HEK293 (cell line): ENCODE data around the gene EMP1.
A peak's percentile ranks its signal among the peaks of the same experiment; 100 is the strongest.

Experiments used
- CTCF ChIA-PET: fragments of 350-600 bp; formaldehyde crosslinking; extraction: SDS; loops from one replicate; lab custom pipeline; 2021; ENCODE audit warnings: antibody characterized with exemption; lab: Yijun Ruan, JAX
- POLR2A ChIA-PET: fragments of 300-600 bp; formaldehyde crosslinking; extraction: SDS; loops from one replicate; lab custom pipeline; 2020; ENCODE audit warnings: antibody characterized with exemption, inconsistent platforms; lab: Yijun Ruan, JAX
- H3K27ac ChIP-seq: fragments of 200-500 bp; sonication (Bioruptor generic); 2 replicates; pipeline ENCODE4 v1.5.1; 2014; ENCODE audit warnings: low read depth, low read length, control low read depth, inconsistent platforms; ENCODE audit errors: extremely low read depth
- H3K36me3 ChIP-seq, 2 experiments: fragments of 200-500 bp in 1 of 2; sonication (Bioruptor generic) in 1 of 2; 1 replicate in 1 of 2; 2 replicates in 1 of 2; pipeline ENCODE4 v1.5.1; 2014 to 2017; ENCODE audit warnings: inconsistent platforms in 2 of 2, low read length in 2 of 2; ENCODE audit not compliant: control insufficient read depth in 2 of 2, insufficient read depth in 1 of 2
- H3K4me1 ChIP-seq: fragments of 200-500 bp; sonication (Bioruptor generic); 2 replicates; pipeline ENCODE4 v1.5.1; 2014; ENCODE audit warnings: mild to moderate bottlenecking, low read length, inconsistent platforms; ENCODE audit not compliant: control insufficient read depth, insufficient read depth
- H3K4me3 ChIP-seq: 2 replicates; pipeline ENCODE4 v1.5.1; 2011; ENCODE audit warnings: low read depth, mild to moderate bottlenecking, control low read depth, low read length, moderate library complexity
- H3K9me3 ChIP-seq: fragments of 200-500 bp; sonication (Bioruptor generic); 2 replicates; pipeline ENCODE4 v1.5.1; 2014; ENCODE audit warnings: low read depth, low read length, inconsistent platforms; ENCODE audit not compliant: control insufficient read depth, insufficient read depth
- HIC1 ChIP-seq: fragments of 450-650 bp; formaldehyde crosslinking; IDR thresholded peaks from 2 replicates; pipeline ENCODE4 v1.5.1; 2016; ENCODE audit warnings: missing biosample characterization, missing genetic modification characterization
- PRDM2 ChIP-seq: fragments of 450-650 bp; formaldehyde crosslinking; IDR thresholded peaks from 2 replicates; pipeline ENCODE4 v1.5.1; 2016; ENCODE audit warnings: missing biosample characterization, missing genetic modification characterization, borderline replicate concordance
- TRIM28 ChIP-seq: IDR thresholded peaks from 2 replicates; pipeline ENCODE4 v1.6.1; 2011; ENCODE audit warnings: low read length, control low read depth, borderline replicate concordance
- ZBTB10 ChIP-seq: fragments of 450-650 bp; formaldehyde crosslinking; IDR thresholded peaks from 2 replicates; pipeline ENCODE4 v1.5.1; 2016; ENCODE audit warnings: missing biosample characterization, missing genetic modification characterization
- ZNF19 ChIP-seq: fragments of 450-650 bp; formaldehyde crosslinking; IDR thresholded peaks from 2 replicates; pipeline ENCODE4; 2016; ENCODE audit warnings: missing biosample characterization, missing genetic modification characterization, low read depth
- ZNF280C ChIP-seq: fragments of 450-650 bp; formaldehyde crosslinking; IDR thresholded peaks from 2 replicates; pipeline ENCODE4 v1.5.1; 2016; ENCODE audit warnings: missing biosample characterization, missing genetic modification characterization
- ZNF292 ChIP-seq: fragments of 450-650 bp; formaldehyde crosslinking; IDR thresholded peaks from 2 replicates; pipeline ENCODE4 v1.5.1; 2016; ENCODE audit warnings: low read depth, missing biosample characterization, missing genetic modification characterization, borderline replicate concordance
- ZNF335 ChIP-seq: fragments of 450-650 bp; formaldehyde crosslinking; conservative IDR thresholded peaks from 2 replicates; pipeline ENCODE4 v1.5.1; 2016; ENCODE audit warnings: missing biosample characterization, missing genetic modification characterization
- ZNF362 ChIP-seq: fragments of 450-650 bp; formaldehyde crosslinking; IDR thresholded peaks from 2 replicates; pipeline ENCODE4 v1.5.1; 2016; ENCODE audit warnings: missing biosample characterization, missing genetic modification characterization
- ZNF37A ChIP-seq: fragments of 450-650 bp; IDR thresholded peaks from 2 replicates; pipeline ENCODE4 v1.5.1; 2018; ENCODE audit warnings: missing biosample characterization, missing genetic modification characterization
- ZNF488 ChIP-seq: fragments of 450-650 bp; formaldehyde crosslinking; IDR thresholded peaks from 2 replicates; pipeline ENCODE4 v1.5.1; 2016; ENCODE audit warnings: missing biosample characterization, missing genetic modification characterization
- ZNF521 ChIP-seq: fragments of 450-650 bp; formaldehyde crosslinking; IDR thresholded peaks from 2 replicates; pipeline ENCODE4 v1.5.1; 2017; ENCODE audit warnings: missing biosample characterization, mild to moderate bottlenecking, missing genetic modification characterization
- ZNF629 ChIP-seq: fragments of 450-650 bp; formaldehyde crosslinking; IDR thresholded peaks from 2 replicates; pipeline ENCODE4 v1.5.1; 2017; ENCODE audit warnings: missing biosample characterization, missing genetic modification characterization
- ZNF654 ChIP-seq: fragments of 450-650 bp; formaldehyde crosslinking; IDR thresholded peaks from 2 replicates; pipeline ENCODE4 v1.5.1; 2016; ENCODE audit warnings: low read depth, missing biosample characterization, missing genetic modification characterization
- ZNF664 ChIP-seq: fragments of 450-650 bp; formaldehyde crosslinking; IDR thresholded peaks from 2 replicates; pipeline ENCODE4 v1.5.1; 2016; ENCODE audit warnings: missing biosample characterization, missing genetic modification characterization
- ZNF776 ChIP-seq: fragments of 450-650 bp; formaldehyde crosslinking; IDR thresholded peaks from 2 replicates; pipeline ENCODE4 v1.5.0; 2017; ENCODE audit warnings: missing biosample characterization, missing genetic modification characterization, borderline replicate concordance
- ZNF843 ChIP-seq: fragments of 450-650 bp; formaldehyde crosslinking; IDR thresholded peaks from 2 replicates; pipeline ENCODE4 v1.5.1; 2016; ENCODE audit warnings: missing biosample characterization, missing genetic modification characterization

Gene EMP1

GRCh38 chr12:13182881-13183280 lies 13.6 kb upstream of the EMP1 start (continued):
- TF ChIP-seq ZBTB10 (tag by site-specific recombination) = no peak
- TF ChIP-seq ZNF335 (tag by site-specific recombination) = no peak
- TF ChIP-seq, all 188 proteins: peak for 0

GRCh38 chr12:13183620-13184019 lies 12.9 kb upstream of the EMP1 start:
- Histone ChIP-seq H3K4me3 (no peak overlapping the region), H3K27ac (no peak overlapping the region), H3K4me1 (peaks cover 10% of the 10 kb centered on the region), H3K9me3 (no peaks in the 10 kb centered on the region), H3K36me3 (no peaks in the 10 kb centered on the region)
- ChIA-PET POLR2A (no interaction called here), CTCF (interaction anchor here (0.6 kb wide), 2 partner anchors 38 to 58 kb away, joined by 3 to 5 read pairs; no protein-coding TSS in a partner anchor)
- no peak for TF ChIP-seq ZNF280C (tag by site-specific recombination)
- TF ChIP-seq ZNF362 (tag by site-specific recombination) = no peak
- TF ChIP-seq ZNF292 (tag by site-specific recombination) = no peak
- 0 out of 2 replicates have a peak, but pooled peaks have one; percentile 30 for TF ChIP-seq ZNF664 (tag by site-specific recombination)
- no peak for TF ChIP-seq PRDM2 (tag by site-specific recombination)
- no peak for TF ChIP-seq ZNF654
- no peak for TF ChIP-seq ZNF19 (tag by site-specific recombination)
- 0 out of 2 replicates have a peak, but pooled peaks have one; percentile 32 for TF ChIP-seq HIC1
- TF ChIP-seq ZNF488 = no peak
- no peak for TF ChIP-seq ZNF776 (tag by site-specific recombination)
- no peak for TF ChIP-seq ZNF843
- no peak for TF ChIP-seq ZNF629 (tag by site-specific recombination)
- no peak for TF ChIP-seq ZNF37A (tag by site-specific recombination)
- no peak for TF ChIP-seq ZNF521 (tag by site-specific recombination)
- TF ChIP-seq TRIM28 = no peak
